CD14-positive monocyte (primary cell): ENCODE results near the gene UVRAG. TPM values are rescaled to one million over a fixed set of nuclear protein-coding genes. Genes with fewer than 3 reads are reported as not detected.

ENCODE experiments used
- DNase-seq, 3 donors: peaks; one replicate each; pipeline ENCODE4 v3.0.0-alpha.2; 2011 to 2022
- H2AFZ ChIP-seq: 2 replicates; pipeline ENCODE4 v1.6.0; 2012; ENCODE audit warnings: mild to moderate bottlenecking, low read depth, low read length, inconsistent platforms; ENCODE audit not compliant: insufficient read depth, poor library complexity, severe bottlenecking
- H3K27ac ChIP-seq, 2 donors: 1 replicate in 1 of 2; 2 replicates in 1 of 2; pipeline ENCODE4 v1.5.1; 2012 to 2013; ENCODE audit warnings: low read length in 2 of 2, control low read depth in 1 of 2, inconsistent platforms in 1 of 2, low read depth in 1 of 2, mild to moderate bottlenecking in 1 of 2
- H3K27me3 ChIP-seq, 2 donors: one replicate each; pipeline versions ENCODE4 v1.6.0 to v1.6.1; 2011 to 2013; ENCODE audit warnings: low read length in 2 of 2; ENCODE audit not compliant: control insufficient read depth in 2 of 2, insufficient read depth in 2 of 2
- H3K36me3 ChIP-seq, 2 donors: replicated peaks in 1 of 2; 1 replicate in 1 of 2; 2 replicates in 1 of 2; pipeline versions ENCODE4 v1.5.1 to v1.6.1; 2012 to 2013; ENCODE audit warnings: low read length in 2 of 2, control low read depth in 1 of 2, inconsistent platforms in 1 of 2, mild to moderate bottlenecking in 1 of 2; ENCODE audit not compliant: insufficient read depth in 2 of 2, control insufficient read depth in 1 of 2
- H3K4me1 ChIP-seq, 2 donors: 1 replicate in 1 of 2; 2 replicates in 1 of 2; pipeline versions ENCODE4 v1.5.1 to v1.6.1; 2012 to 2013; ENCODE audit warnings: low read length in 2 of 2, control low read depth in 1 of 2, inconsistent platforms in 1 of 2, mild to moderate bottlenecking in 1 of 2, moderate library complexity in 1 of 2; ENCODE audit not compliant: insufficient read depth in 2 of 2, control insufficient read depth in 1 of 2
- H3K4me2 ChIP-seq: replicated peaks from 2 replicates; pipeline ENCODE3; 2012; ENCODE audit warnings: low read length, moderate library complexity, mild to moderate bottlenecking; ENCODE audit not compliant: poor library complexity, severe bottlenecking; ENCODE audit errors: extremely low read depth
- H3K4me3 ChIP-seq, 3 experiments: fragments of 200-600 bp in 1 of 3; sonication (generic) in 1 of 3; replicated peaks in 1 of 3; 1 replicate in 2 of 3; 2 replicates in 1 of 3; pipeline ENCODE4 v1.5.1; 2011 to 2013; ENCODE audit warnings: low read length in 3 of 3, mild to moderate bottlenecking in 3 of 3, control low read depth in 2 of 3, low read depth in 2 of 3, inconsistent platforms in 1 of 3, moderate library complexity in 1 of 3
- H3K79me2 ChIP-seq: 2 replicates; pipeline ENCODE4 v1.6.0; 2012; ENCODE audit warnings: mild to moderate bottlenecking, control low read depth, inconsistent platforms, low read length, moderate library complexity; ENCODE audit not compliant: insufficient read depth
- H3K9ac ChIP-seq: 2 replicates; pipeline ENCODE4 v1.6.0; 2017; ENCODE audit warnings: low read length, mild to moderate bottlenecking; ENCODE audit not compliant: insufficient read depth, poor library complexity, severe bottlenecking
- H3K9me3 ChIP-seq, 2 donors: replicated peaks in 1 of 2; 1 replicate in 1 of 2; 2 replicates in 1 of 2; pipeline versions ENCODE4 v1.5.1 to v1.6.1; 2012 to 2013; ENCODE audit warnings: low read length in 2 of 2, control low read depth in 1 of 2; ENCODE audit not compliant: control insufficient read depth in 1 of 2, insufficient read depth in 1 of 2
- H4K20me1 ChIP-seq: 2 replicates; pipeline ENCODE4 v1.6.0; 2012; ENCODE audit warnings: mild to moderate bottlenecking, low read length, control low read depth, moderate library complexity; ENCODE audit not compliant: insufficient read depth
- H3K27ac Mint-ChIP-seq, 7 donors: one replicate each; pipeline ENCODE4 v1.8.0; 2020; ENCODE audit warnings: mild to moderate bottlenecking in 7 of 7, mixed read lengths in 7 of 7, moderate library complexity in 6 of 7, inconsistent platforms in 2 of 7
- H3K27me3 Mint-ChIP-seq, 3 donors: one replicate each; pipeline ENCODE4 v1.8.0; 2021 to 2022; ENCODE audit warnings: low read depth in 3 of 3, mild to moderate bottlenecking in 3 of 3, mixed read lengths in 3 of 3, moderate library complexity in 3 of 3, inconsistent platforms in 1 of 3
- H3K36me3 Mint-ChIP-seq, 2 donors: one replicate each; pipeline ENCODE4 v1.8.0; 2020; ENCODE audit warnings: mixed read lengths in 2 of 2, inconsistent platforms in 1 of 2, mild to moderate bottlenecking in 1 of 2
- H3K4me1 Mint-ChIP-seq: one replicate; pipeline ENCODE4 v1.8.0; 2020; ENCODE audit warnings: mild to moderate bottlenecking, mixed read lengths
- H3K4me3 Mint-ChIP-seq, 2 donors: one replicate each; pipeline ENCODE4 v1.8.0; 2020; ENCODE audit warnings: mild to moderate bottlenecking in 2 of 2, mixed read lengths in 2 of 2, moderate library complexity in 1 of 2
- H3K9me3 Mint-ChIP-seq, 7 donors: one replicate each; pipeline ENCODE4 v1.8.0; 2020 to 2022; ENCODE audit warnings: mixed read lengths in 7 of 7, mild to moderate bottlenecking in 6 of 7, moderate library complexity in 6 of 7, inconsistent platforms in 2 of 7
- CTCF ChIP-seq: fragments of 200-600 bp; IDR thresholded peaks from one replicate; pipeline ENCODE4 v1.8.0; 2022; ENCODE audit warnings: antibody characterized with exemption, mild to moderate bottlenecking
- WGBS: methylation state at CpG from one replicate; pipeline ENCODE4 v1.1.5; 2013; ENCODE audit warnings: missing lambda C conversion rate; ENCODE audit not compliant: insufficient coverage; 5-methylcytosine and 5-hydroxymethylcytosine counted together
- intact Hi-C, 2 donors: fragments of 100-400 bp; cut with micrococcal nuclease; formaldehyde crosslinking; loops; one replicate each; pipeline versions ENCODE4 v1.15.0 to v1.15.1; 2023
- polyA plus RNA-seq, 3 donors: library from polyadenylated mRNA; depleted of rRNA in 1 of 3; unstranded in 2 of 3; stranded (reverse) in 1 of 3; fragments of 300-500 nt in 2 of 3; fragments of >200 nt in 1 of 3; fragmentation: Illumina TruSeq in 2 of 3; gene quantifications; 1 replicate in 2 of 3; 2 replicates in 1 of 3; pipeline ENCODE4 v1.2.3, GENCODE V29; 2012 to 2021

The UVRAG gene
- polyA plus RNA-seq, 3 donors, result 13.7 to 20.5 (median 20.0) TPM

- TF ChIP-seq CTCF, result no peak
- intact Hi-C loops, result no loop called here
- DNase-seq, result no peak
- no peak overlapping the region for H3K9ac ChIP-seq
- H2AFZ ChIP-seq, result no peak overlapping the region
- peaks cover 98% of the 10 kb centered on the region for H3K79me2 ChIP-seq
- H3K36me3 ChIP-seq, result no peaks in the 10 kb centered on the region
- peaks cover 61 to 97% of the 10 kb centered on the region in 2 donors for H3K4me1 ChIP-seq
- WGBS, result 83% methylated on average over 4 of the region's 5 CpGs
- H3K27ac ChIP-seq, result peak overlapping the region in 1 of 2 donors; percentile 20
- no peaks in the 10 kb centered on the region for H3K27me3 ChIP-seq
- Mint-ChIP-seq H3K4me1 (peaks cover 68% of the 10 kb centered on the region), H3K36me3 (peaks cover 9 to 15% of the 10 kb centered on the region in 2 donors), H3K4me3 (no peak overlapping the region), H3K9me3 (no peaks in the 10 kb centered on the region), H3K27ac (peak overlapping the region; percentile 26 to 83 (median 64)), H3K27me3 (no peaks in the 10 kb centered on the region)
- no peaks in the 10 kb centered on the region for H3K9me3 ChIP-seq
- H3K4me2 ChIP-seq, result no peak overlapping the region
- H3K4me3 ChIP-seq, result no peak overlapping the region
- peaks cover 29% of the 10 kb centered on the region for H4K20me1 ChIP-seq
These were observed 6.2 kb downstream of the UVRAG start for GRCh38 chr11:75821202-75821601.

- no peak overlapping the region for H2AFZ ChIP-seq
- H3K9ac ChIP-seq, result no peak overlapping the region
- DNase-seq, result no peak
- H3K4me2 ChIP-seq, result peak overlapping the region; percentile 31
- peaks cover 98% of the 10 kb centered on the region for H3K79me2 ChIP-seq
- Mint-ChIP-seq H3K27me3 (no peaks in the 10 kb centered on the region), H3K4me1 (peaks cover 81% of the 10 kb centered on the region), H3K9me3 (no peaks in the 10 kb centered on the region), H3K4me3 (peak overlapping the region in 1 of 2 donors; percentile 35), H3K36me3 (peaks cover 9 to 15% of the 10 kb centered on the region in 2 donors), H3K27ac (peak overlapping the region; percentile 52 to 89 (median 82))
- peaks cover 61 to 97% of the 10 kb centered on the region in 2 donors for H3K4me1 ChIP-seq
- WGBS, result 100% methylated on average over 1 of the region's 3 CpGs
- peak overlapping the region in 1 of 3 experiments; percentile 11 for H3K4me3 ChIP-seq
- no peaks in the 10 kb centered on the region for H3K27me3 ChIP-seq
- H3K27ac ChIP-seq, result peak overlapping the region; percentile 3 to 69
- no peak for TF ChIP-seq CTCF
- H3K36me3 ChIP-seq, result no peaks in the 10 kb centered on the region
- H3K9me3 ChIP-seq, result no peaks in the 10 kb centered on the region
- intact Hi-C loops, result no loop called here
- H4K20me1 ChIP-seq, result peaks cover 16% of the 10 kb centered on the region
These were observed 7.5 kb downstream of the UVRAG start for GRCh38 chr11:75822541-75822940.
